Measurements from ENCODE around the gene METTL8. TPM values are rescaled to one million over a fixed set of nuclear protein-coding genes. Genes with fewer than 3 reads are reported as not detected.
"Not testable (repeated sequence)": the region's sequence is repeated elsewhere in the genome, so short reads cannot be mapped to it uniquely, and the experiment has no call there.

Gene METTL8
- total and polyA plus RNA-seq, 8 donors, result 2.2 to 9.0 (median 5.8) TPM

DNA sequence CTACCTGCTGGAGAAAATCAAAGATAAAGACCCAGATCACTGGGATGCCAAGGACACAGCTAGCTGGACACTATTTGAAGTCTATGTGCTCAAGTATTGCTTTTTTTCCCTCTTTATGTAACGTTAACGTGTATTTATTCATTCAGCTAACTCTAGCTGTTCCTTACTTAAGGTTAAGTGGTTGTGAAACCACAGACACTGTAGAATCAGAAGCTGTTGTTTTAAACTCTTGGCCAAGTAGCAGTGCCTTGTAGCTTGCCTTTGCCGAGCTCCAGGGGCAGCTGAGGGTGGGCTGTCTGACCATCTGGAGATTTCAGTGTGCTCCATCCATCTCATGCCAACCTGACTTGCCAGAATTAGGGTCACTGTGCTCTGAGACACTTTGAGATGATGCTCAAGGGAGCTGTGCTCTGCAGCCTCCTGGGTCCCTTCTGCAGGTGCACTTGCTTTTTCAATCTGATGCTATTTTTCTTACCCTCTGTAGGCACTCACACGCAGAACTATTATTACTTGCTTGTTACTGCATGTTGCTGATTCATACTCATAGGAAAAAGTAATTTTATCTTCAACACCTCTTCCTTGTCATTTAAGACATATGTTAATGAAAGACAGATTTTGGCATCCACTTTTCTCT is 116.2 kb downstream of the METTL8 start:
- WGBS, 2 donors, result 87 to 91% methylated on average over 4 of the region's 4 CpGs
- Histone ChIP-seq H3K9me3 (no peaks in the 10 kb centered on the region), H3K27me3 (no peaks in the 10 kb centered on the region), H3K4me3 (no peak overlapping the region), H3K27ac (no peak overlapping the region), H3K4me1 (no peaks in the 10 kb centered on the region), H3K36me3 (no peaks in the 10 kb centered on the region)
- intact Hi-C loops (cut with DNase I), result no loop called here
- DNase-seq, result no peak
- TF ChIP-seq CTCF (IDR thresholded peaks at IDR 0.05), result no peak
- FAIRE-seq, result no peak
- ATAC-seq, result no peak

DNA sequence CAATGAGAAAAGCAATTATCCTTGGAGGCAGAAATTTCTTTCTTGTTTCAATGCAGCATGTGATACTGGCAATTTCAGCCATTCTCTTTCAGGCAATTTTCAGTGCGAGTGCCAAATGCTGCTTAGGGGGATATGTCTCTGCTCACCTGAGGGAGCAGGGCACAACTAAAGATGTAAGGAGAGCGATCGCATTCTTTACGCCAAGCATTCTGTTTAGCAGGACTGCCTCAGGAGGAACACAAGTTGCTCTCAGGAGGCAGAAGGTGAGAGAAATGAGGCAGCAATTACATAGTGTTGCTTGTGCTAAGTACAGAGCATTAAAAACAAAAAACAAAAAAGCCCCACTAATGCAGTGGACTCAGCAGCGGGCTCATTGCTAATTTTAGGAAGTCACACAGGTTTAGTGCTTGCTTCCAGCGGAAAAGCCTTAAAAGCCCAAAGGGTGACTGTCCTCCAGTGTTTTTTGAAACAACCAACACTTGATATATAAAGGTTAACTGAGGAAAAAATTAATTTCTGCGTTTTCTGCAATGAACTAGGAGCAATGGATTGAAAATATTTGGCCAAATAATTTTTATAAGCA is 116.9 kb downstream of the METTL8 start:
- no peak for DNase-seq
- no peak for TF ChIP-seq CTCF (IDR thresholded peaks at IDR 0.05)
- Histone ChIP-seq H3K9me3 (no peaks in the 10 kb centered on the region), H3K4me1 (no peaks in the 10 kb centered on the region), H3K27ac (no peak overlapping the region), H3K4me3 (no peak overlapping the region), H3K27me3 (no peaks in the 10 kb centered on the region), H3K36me3 (no peaks in the 10 kb centered on the region)
- intact Hi-C loops (cut with DNase I), result no loop called here
- WGBS, 2 donors, result 85% methylated on average over 7 of the region's 7 CpGs
- FAIRE-seq, result no peak
- no peak for ATAC-seq

- intact Hi-C loops (cut with DNase I), result no loop called here
- FAIRE-seq (no peak), ATAC-seq (peak in 1 of 4 donors; percentile 36), DNase-seq (no peak)
- Histone ChIP-seq H3K27ac (no peak overlapping the region), H3K4me3 (no peak overlapping the region), H3K36me3 (no peaks in the 10 kb centered on the region), H3K9me3 (no peaks in the 10 kb centered on the region), H3K4me1 (no peaks in the 10 kb centered on the region), H3K27me3 (no peaks in the 10 kb centered on the region)
- TF ChIP-seq CTCF (IDR thresholded peaks at IDR 0.05), result no peak
- 44 to 51% methylated on average over 2 of the region's 2 CpGs for WGBS, 2 donors
These were observed 117.6 kb downstream of the METTL8 start for GRCh38 chr2:171316220-171316619.

GRCh38 chr2:171315781-171316180 is 118.0 kb downstream of the METTL8 start:
- ATAC-seq, result no peak
- WGBS, 2 donors, result 70 to 78% methylated on average over 3 of the region's 3 CpGs
- H3K27ac ChIP-seq, result no peak overlapping the region

DNA sequence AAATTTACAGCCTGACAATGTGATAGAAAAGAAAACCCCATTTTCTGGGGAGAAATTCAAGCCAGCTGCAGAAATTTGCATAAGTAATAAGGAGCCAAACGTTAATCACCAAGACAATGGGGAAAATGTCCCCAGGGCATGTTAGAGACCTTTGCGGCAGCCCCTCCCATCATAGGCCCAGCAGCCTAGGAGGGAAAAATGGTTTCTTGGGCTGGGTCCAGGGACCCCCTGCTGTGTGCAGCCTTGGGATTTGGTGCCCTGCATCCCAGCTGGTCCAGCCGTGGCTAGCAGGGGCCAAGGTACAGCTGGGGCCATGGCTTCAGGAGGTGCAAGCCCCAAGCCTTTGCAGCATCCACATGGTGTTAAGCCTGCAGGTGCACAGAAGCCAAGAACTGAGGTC is 121.6 kb downstream of the METTL8 start:
- H3K9me3 ChIP-seq; FAIRE-seq; H3K4me3 ChIP-seq; DNase-seq; H3K27ac ChIP-seq; H3K27me3 ChIP-seq; ATAC-seq; H3K36me3 ChIP-seq; intact Hi-C loops (cut with DNase I); H3K4me1 ChIP-seq: not testable (repeated sequence)
- WGBS, 2 donors, result 94% methylated on average over 3 of the region's 3 CpGs

More at GRCh38 chr2:171315781-171316180, 118.0 kb downstream of the METTL8 start:
- intact Hi-C loops (cut with DNase I), result no loop called here
- no peaks in the 10 kb centered on the region for H3K27me3 ChIP-seq
- no peaks in the 10 kb centered on the region for H3K9me3 ChIP-seq
- DNase-seq (no peak), FAIRE-seq (no peak)
- no peak overlapping the region for H3K4me3 ChIP-seq
- no peak for TF ChIP-seq CTCF (IDR thresholded peaks at IDR 0.05)
- H3K36me3 ChIP-seq, result no peaks in the 10 kb centered on the region
- H3K4me1 ChIP-seq, result no peaks in the 10 kb centered on the region

GRCh38 chr2:171311589-171311988 is 122.2 kb downstream of the METTL8 start:
- DNase-seq; intact Hi-C loops (cut with DNase I); H3K27me3 ChIP-seq; H3K9me3 ChIP-seq; ATAC-seq; FAIRE-seq; H3K36me3 ChIP-seq; H3K27ac ChIP-seq; H3K4me3 ChIP-seq; H3K4me1 ChIP-seq: not testable (repeated sequence)
- WGBS, 2 donors, result 93 to 96% methylated on average over 1 of the region's 1 CpG

Measured in pancreas (tissue), 10 donors.